Suprapubic skin (tissue), 4 donors: ENCODE data around the gene FUT2.

Experiments used
- CTCF ChIP-seq, 2 donors: fragments of 200-600 bp in 1 of 2; fragments of 450-650 bp in 1 of 2; sonication (generic) in 1 of 2; IDR thresholded peaks; one replicate each; pipeline ENCODE4 v1.5.1; 2016 to 2019; ENCODE audit warnings: antibody characterized with exemption in 2 of 2, mild to moderate bottlenecking in 1 of 2, moderate library complexity in 1 of 2
- EP300 ChIP-seq: sonication (generic); formaldehyde crosslinking; IDR thresholded peaks from one replicate; pipeline ENCODE4 v1.6.1; 2017; ENCODE audit warnings: antibody characterized with exemption
- POLR2A ChIP-seq, 2 donors: fragments of 450-650 bp; IDR thresholded peaks; one replicate each; pipeline ENCODE4 v1.6.1; 2017; ENCODE audit warnings: antibody characterized with exemption in 2 of 2, mild to moderate bottlenecking in 2 of 2, moderate library complexity in 2 of 2
- POLR2AphosphoS5 ChIP-seq, 3 donors: sonication (generic); formaldehyde crosslinking; IDR thresholded peaks; one replicate each; pipeline ENCODE4 v1.6.1; 2017; ENCODE audit warnings: antibody characterized with exemption in 3 of 3

- TF ChIP-seq CTCF (IDR thresholded peaks at IDR 0.05) (no peak), POLR2A (IDR thresholded peaks at IDR 0.05) (no peak), EP300 (no peak), POLR2AphosphoS5 (IDR thresholded peaks at IDR 0.05) (no peak)
These were observed 38.9 kb downstream of the FUT2 start for GRCh38 chr19:48734625-48735024.
